Loucy (cell line): Measurements from ENCODE around the gene BTBD7.

Experiments
- H2AFZ ChIP-seq: fragments of 200-600 bp; sonication (generic); 2 replicates; pipeline ENCODE4 v1.6.0; 2016; ENCODE audit warnings: antibody characterized with exemption, mild to moderate bottlenecking, low read length, moderate library complexity
- H3F3A ChIP-seq: fragments of 200-600 bp; 2 replicates; pipeline ENCODE4 v1.6.0; 2016; ENCODE audit warnings: antibody characterized with exemption, low read depth, mild to moderate bottlenecking
- H3K27me3 ChIP-seq: fragments of 200-600 bp; sonication (generic); 2 replicates; pipeline ENCODE4 v1.6.1; 2014; ENCODE audit warnings: low read length, mild to moderate bottlenecking; ENCODE audit not compliant: insufficient read depth, poor library complexity, severe bottlenecking
- H3K36me3 ChIP-seq: fragments of 200-600 bp; sonication (generic); 2 replicates; pipeline ENCODE4 v1.6.1; 2016; ENCODE audit warnings: low read length; ENCODE audit not compliant: insufficient read depth
- H3K4me1 ChIP-seq: fragments of 200-600 bp; sonication (generic); 2 replicates; pipeline ENCODE4 v1.5.1; 2014; ENCODE audit warnings: low read length, mild to moderate bottlenecking; ENCODE audit not compliant: insufficient read depth, poor library complexity, severe bottlenecking
- H3K4me2 ChIP-seq: fragments of 200-600 bp; sonication (generic); 2 replicates; pipeline ENCODE4 v1.6.0; 2014; ENCODE audit warnings: antibody characterized with exemption, low read length, low read depth, mild to moderate bottlenecking; ENCODE audit not compliant: poor library complexity, severe bottlenecking
- H3K4me3 ChIP-seq: fragments of 200-600 bp; sonication (generic); 2 replicates; pipeline ENCODE4 v1.5.1; 2014; ENCODE audit warnings: low read length, mild to moderate bottlenecking, mixed read lengths; ENCODE audit not compliant: poor library complexity, severe bottlenecking
- H3K79me2 ChIP-seq: fragments of 200-600 bp; sonication (generic); 2 replicates; pipeline ENCODE4 v1.6.1; 2014; ENCODE audit warnings: low read length; ENCODE audit not compliant: insufficient read depth
- H3K9ac ChIP-seq: fragments of 200-600 bp; sonication (generic); 2 replicates; pipeline ENCODE4 v1.6.0; 2014; ENCODE audit warnings: mild to moderate bottlenecking, low read depth, low read length, moderate library complexity; ENCODE audit not compliant: poor library complexity, severe bottlenecking
- H3K9me2 ChIP-seq: fragments of 200-600 bp; sonication (generic); replicated peaks from 2 replicates; pipeline ENCODE4 v1.6.1; 2016; ENCODE audit warnings: low read depth, low read length, mixed read lengths
- H3K9me3 ChIP-seq: fragments of 200-600 bp; sonication (generic); 2 replicates; pipeline ENCODE4 v1.6.1; 2014; ENCODE audit warnings: mild to moderate bottlenecking, antibody characterized with exemption, low read length, low read depth; ENCODE audit not compliant: insufficient read depth
- H4K20me1 ChIP-seq: fragments of 200-600 bp; sonication (generic); 2 replicates; pipeline ENCODE4 v1.6.0; 2014; ENCODE audit warnings: antibody characterized with exemption, low read length, mild to moderate bottlenecking; ENCODE audit not compliant: insufficient read depth, poor library complexity, severe bottlenecking
- EZH2phosphoT487 ChIP-seq: fragments of 200-600 bp; IDR thresholded peaks from 2 replicates; pipeline ENCODE4 v1.6.1; 2018; ENCODE audit warnings: antibody characterized with exemption, mild to moderate bottlenecking, moderate library complexity, borderline replicate concordance
- TF ChIP-seq, protein P1 (sequence below): fragments of 200-600 bp; sonication (generic); conservative IDR thresholded peaks from 2 replicates; pipeline ENCODE4 v1.5.1; 2014; ENCODE audit warnings: mild to moderate bottlenecking, antibody characterized with exemption, low read length

The BTBD7 gene

DNA sequence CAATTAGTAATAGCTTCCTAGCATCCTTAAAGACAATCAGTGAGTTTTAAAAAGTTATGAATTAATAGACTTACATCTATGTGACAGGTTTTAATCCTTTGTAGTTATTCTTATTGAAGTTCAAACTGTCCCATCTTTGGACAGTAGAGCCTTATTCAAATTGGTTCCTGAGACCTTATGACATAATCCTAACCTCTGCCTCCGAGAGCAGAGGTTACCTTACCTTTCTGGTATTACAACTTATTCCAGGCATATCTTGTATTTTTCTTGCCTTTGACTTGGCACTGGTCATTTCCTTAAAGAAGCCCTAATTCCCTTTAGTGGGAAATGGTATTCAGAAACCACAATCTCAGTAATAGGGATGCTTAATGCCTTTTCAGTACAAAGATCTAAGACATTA lies 21.8 kb downstream of the BTBD7 start:
- Histone ChIP-seq H3F3A (0 out of 2 replicates have a peak, but pooled peaks cover 2% of the 10 kb centered on the region), H3K4me2 (no peak overlapping the region), H3K4me3 (no peak overlapping the region), H3K9me3 (no peaks in the 10 kb centered on the region), H3K36me3 (no peaks in the 10 kb centered on the region), H2AFZ (no peak overlapping the region), H3K79me2 (peaks cover 99% of the 10 kb centered on the region), H4K20me1 (peaks cover 89% of the 10 kb centered on the region), H3K4me1 (peaks cover 22% of the 10 kb centered on the region), H3K9ac (no peak overlapping the region), H3K27me3 (no peaks in the 10 kb centered on the region), H3K9me2 (no peaks in the 10 kb centered on the region)
- TF ChIP-seq, protein P1, sequence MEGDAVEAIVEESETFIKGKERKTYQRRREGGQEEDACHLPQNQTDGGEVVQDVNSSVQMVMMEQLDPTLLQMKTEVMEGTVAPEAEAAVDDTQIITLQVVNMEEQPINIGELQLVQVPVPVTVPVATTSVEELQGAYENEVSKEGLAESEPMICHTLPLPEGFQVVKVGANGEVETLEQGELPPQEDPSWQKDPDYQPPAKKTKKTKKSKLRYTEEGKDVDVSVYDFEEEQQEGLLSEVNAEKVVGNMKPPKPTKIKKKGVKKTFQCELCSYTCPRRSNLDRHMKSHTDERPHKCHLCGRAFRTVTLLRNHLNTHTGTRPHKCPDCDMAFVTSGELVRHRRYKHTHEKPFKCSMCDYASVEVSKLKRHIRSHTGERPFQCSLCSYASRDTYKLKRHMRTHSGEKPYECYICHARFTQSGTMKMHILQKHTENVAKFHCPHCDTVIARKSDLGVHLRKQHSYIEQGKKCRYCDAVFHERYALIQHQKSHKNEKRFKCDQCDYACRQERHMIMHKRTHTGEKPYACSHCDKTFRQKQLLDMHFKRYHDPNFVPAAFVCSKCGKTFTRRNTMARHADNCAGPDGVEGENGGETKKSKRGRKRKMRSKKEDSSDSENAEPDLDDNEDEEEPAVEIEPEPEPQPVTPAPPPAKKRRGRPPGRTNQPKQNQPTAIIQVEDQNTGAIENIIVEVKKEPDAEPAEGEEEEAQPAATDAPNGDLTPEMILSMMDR = no peak
- TF ChIP-seq EZH2phosphoT487 = no peak

DNA sequence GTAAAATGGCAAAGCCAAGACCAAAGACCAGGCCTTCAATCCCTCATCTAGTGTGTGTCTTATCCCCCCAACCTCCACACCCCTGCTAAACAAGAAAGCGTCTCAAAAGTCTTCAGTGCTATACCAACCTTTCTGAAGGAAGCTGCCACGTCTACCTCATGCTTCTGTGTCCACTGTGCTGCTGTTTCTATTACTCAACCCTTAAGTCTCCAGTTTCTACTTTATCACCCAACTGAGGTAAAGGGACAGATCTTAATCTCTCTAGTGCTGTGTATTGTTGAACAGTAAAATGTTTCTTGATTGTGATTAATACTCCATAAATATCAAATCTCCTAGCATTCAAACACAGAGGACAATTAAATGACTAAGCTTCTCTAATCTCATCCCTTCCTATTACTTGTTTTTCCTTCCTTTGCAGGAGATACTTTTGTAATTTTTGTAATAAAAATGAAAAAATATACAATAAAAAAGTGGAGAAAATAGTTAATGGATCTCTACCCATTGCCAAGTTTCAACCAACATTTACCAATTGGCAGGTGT lies 23.3 kb downstream of the BTBD7 start:
- Histone ChIP-seq H3K79me2 (peaks cover 99% of the 10 kb centered on the region), H3K4me2 (no peak overlapping the region), H3K9me3 (no peaks in the 10 kb centered on the region), H3K27me3 (no peaks in the 10 kb centered on the region), H4K20me1 (peaks cover 97% of the 10 kb centered on the region), H3F3A (0 out of 2 replicates have a peak, but pooled peaks cover 2% of the 10 kb centered on the region), H3K36me3 (no peaks in the 10 kb centered on the region), H2AFZ (no peak overlapping the region), H3K4me1 (peaks cover 30% of the 10 kb centered on the region), H3K9me2 (no peaks in the 10 kb centered on the region), H3K4me3 (no peak overlapping the region), H3K9ac (no peak overlapping the region)
- TF ChIP-seq, protein P1 = no peak
- TF ChIP-seq EZH2phosphoT487 = no peak

DNA sequence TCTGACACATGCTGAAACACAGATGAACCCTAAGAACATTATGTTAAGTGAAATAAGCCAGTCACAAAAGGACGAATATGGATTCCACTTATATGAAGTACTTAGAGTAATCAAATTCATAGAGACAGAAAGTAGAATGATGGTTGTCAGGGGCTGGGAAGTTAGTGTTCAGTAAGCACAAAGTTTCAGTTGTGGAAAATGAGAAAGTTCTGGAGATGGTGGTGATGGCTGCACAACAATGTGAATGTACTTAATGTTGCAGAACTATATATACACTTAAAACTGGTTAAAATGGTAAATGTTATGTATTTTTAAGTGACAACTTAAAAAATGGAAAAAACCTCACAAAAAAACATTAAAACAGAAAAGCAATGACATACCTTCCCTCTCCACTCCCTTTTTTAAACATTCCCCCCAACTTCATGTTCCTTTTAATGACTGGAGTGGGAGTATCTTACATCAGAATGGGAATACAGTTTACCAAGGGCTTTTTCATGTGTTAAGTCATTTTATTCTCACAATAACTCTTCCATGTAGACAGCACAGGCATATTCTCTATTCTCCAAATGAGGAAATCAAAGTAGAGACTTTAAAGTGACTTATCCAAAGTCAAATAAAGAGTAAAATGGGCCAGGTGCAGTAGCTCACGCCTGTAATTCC lies 24.0 kb downstream of the BTBD7 start:
- TF ChIP-seq, protein P1 = no peak
- TF ChIP-seq EZH2phosphoT487 = no peak
- Histone ChIP-seq H3K9me2 (no peaks in the 10 kb centered on the region), H4K20me1 (peaks cover 91% of the 10 kb centered on the region), H3K4me1 (peaks cover 30% of the 10 kb centered on the region), H3K9me3 (no peaks in the 10 kb centered on the region), H3K27me3 (no peaks in the 10 kb centered on the region), H2AFZ (no peak overlapping the region), H3F3A (0 out of 2 replicates have a peak, but pooled peaks cover 2% of the 10 kb centered on the region), H3K9ac (no peak overlapping the region), H3K36me3 (no peaks in the 10 kb centered on the region), H3K4me2 (no peak overlapping the region), H3K79me2 (peaks cover 99% of the 10 kb centered on the region), H3K4me3 (no peak overlapping the region)
